ENCODE results near the gene SNCA.

Gene SNCA

DNA sequence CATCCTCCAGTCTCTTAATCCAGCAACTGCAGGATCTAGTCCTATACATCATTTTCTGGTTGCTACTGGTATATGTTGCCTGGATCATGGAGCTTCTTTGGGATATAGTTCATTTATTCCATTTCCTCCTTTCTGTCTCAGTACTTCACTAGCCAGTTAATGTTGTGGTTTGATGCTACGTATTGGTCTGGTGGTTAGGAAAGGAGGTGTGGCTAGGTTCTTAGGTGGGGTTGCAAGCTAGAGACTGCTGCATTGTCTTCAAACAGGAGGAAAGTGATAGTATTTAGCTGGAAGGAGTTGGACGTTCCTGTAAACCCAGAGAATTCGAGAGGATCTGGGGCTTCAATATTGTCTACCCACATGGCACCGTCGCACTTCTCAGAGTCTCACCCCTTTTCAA, 129.5 kb downstream of the SNCA start (continued):
- no peak for TF ChIP-seq HOXD13 (CRISPR knock-in tag; IDR thresholded peaks at IDR 0.05; ENCODE audit: borderline replicate concordance)

DNA sequence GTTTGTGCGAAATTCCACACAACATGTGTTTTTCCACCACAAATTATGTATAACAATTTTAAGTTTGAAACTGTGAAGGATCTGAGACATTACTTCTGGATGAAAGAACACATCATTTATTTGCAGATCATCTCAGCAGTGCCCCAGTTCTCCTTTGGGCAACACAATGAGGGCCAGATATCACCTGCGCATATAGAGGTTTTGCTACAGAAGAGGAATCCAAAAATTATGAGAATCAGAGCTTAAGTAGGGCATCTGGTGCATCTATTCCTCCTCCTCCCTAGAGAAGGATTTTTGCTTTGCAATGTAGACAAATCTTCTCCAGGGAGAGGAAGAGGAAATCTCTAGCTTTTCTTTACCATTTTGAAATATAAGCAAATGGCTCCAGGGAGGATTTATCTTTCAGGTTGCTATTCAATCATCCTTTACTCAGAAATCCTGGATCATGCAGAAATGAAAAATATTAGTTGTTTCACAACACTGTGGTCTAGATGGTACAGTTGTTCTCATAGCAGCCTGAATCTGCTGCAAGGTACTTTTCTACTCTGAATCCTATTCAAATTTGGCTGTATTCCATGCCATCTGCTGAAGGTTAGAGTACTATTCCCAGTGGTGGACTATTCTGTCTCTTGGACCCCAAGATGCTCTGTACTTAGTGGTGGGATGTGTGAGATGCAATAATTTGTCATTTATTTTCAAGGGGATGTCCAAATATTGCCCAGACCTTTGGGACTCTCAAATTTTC, 132.1 kb downstream of the SNCA start:
- H3K36me3 ChIP-seq (ENCODE audit: control insufficient read depth in 2 of 2, insufficient read depth in 1 of 2, low read length in 2 of 2), result no peaks in the 10 kb centered on the region
- H3K27ac ChIP-seq (ENCODE audit: extremely low read depth, low read depth, low read length), result no peak overlapping the region
- ChIA-PET POLR2A (no interaction called here), CTCF (no interaction called here)
- TF ChIP-seq ZNF16 (tag by site-specific recombination; IDR thresholded peaks at IDR 0.05; ENCODE audit: low read depth) (no peak), ZFP41 (tag by site-specific recombination; IDR thresholded peaks at IDR 0.05; ENCODE audit: borderline replicate concordance) (no peak), ZNF341 (tag by site-specific recombination; IDR thresholded peaks at IDR 0.05; ENCODE audit: low read depth) (no peak), ZNF211 (tag by site-specific recombination; IDR thresholded peaks at IDR 0.05; ENCODE audit: low read depth) (no peak), ZNF677 (tag by site-specific recombination; IDR thresholded peaks at IDR 0.05) (no peak), ZNF138 (tag by site-specific recombination; IDR thresholded peaks at IDR 0.05; ENCODE audit: borderline replicate concordance) (no peak), ZNF747 (tag by site-specific recombination; IDR thresholded peaks at IDR 0.05) (no peak), ZNF544 (tag by site-specific recombination; IDR thresholded peaks at IDR 0.05) (no peak), SETDB1 (IDR thresholded peaks at IDR 0.05; ENCODE audit: insufficient read length, low read length) (no peak), TCF7L2 (IDR thresholded peaks at IDR 0.05; ENCODE audit: borderline replicate concordance, low read depth, low read length) (no peak), KLF16 (tag by site-specific recombination; IDR thresholded peaks at IDR 0.05) (no peak)
- TF ChIP-seq, protein P1, sequence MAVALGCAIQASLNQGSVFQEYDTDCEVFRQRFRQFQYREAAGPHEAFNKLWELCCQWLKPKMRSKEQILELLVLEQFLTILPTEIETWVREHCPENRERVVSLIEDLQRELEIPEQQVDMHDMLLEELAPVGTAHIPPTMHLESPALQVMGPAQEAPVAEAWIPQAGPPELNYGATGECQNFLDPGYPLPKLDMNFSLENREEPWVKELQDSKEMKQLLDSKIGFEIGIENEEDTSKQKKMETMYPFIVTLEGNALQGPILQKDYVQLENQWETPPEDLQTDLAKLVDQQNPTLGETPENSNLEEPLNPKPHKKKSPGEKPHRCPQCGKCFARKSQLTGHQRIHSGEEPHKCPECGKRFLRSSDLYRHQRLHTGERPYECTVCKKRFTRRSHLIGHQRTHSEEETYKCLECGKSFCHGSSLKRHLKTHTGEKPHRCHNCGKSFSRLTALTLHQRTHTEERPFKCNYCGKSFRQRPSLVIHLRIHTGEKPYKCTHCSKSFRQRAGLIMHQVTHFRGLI (tag by site-specific recombination; IDR thresholded peaks at IDR 0.05), result no peak
- H3K4me1 ChIP-seq (ENCODE audit: control insufficient read depth, insufficient read depth, low read length), result no peaks in the 10 kb centered on the region
- no peaks in the 10 kb centered on the region for H3K9me3 ChIP-seq (ENCODE audit: control insufficient read depth, insufficient read depth, low read depth, low read length)
- no peak overlapping the region for H3K4me3 ChIP-seq (ENCODE audit: low read depth, low read length)

DNA sequence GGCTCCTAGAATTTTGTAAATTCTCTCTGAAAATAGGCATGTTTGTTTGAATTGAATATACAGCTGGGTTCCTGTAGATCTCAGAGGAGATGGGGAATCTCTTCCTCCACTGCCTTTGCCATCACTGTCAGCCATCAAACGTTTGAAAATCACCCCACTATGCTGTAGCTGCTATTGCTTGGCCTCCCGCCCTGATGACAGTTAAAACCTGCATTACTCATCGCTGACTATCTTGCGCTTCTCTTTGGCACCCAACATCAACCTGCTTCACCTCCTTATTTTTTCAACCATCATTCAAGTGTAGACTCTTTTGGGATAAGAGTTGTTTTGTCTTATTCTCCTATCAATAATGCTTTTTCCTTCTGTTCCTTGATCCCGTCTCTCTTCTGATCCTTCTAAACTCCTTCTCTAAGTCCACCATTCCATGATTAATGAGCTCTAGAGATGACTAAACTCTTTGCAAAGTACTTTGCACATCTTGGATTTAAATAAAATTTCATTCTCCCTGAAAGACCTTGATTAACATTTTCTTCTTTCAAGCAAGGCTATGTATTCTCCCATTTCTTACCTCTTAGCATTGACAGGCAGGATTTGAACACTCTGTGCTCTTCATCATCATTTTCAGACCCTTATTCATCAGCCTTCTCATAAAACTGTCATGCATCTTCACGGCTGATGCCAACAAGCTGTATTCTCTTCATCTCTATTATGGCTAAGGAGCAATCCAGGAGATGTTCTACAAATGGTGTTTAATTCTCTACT, 133.0 kb downstream of the SNCA start:
- Histone ChIP-seq H3K9me3 (ENCODE audit: control insufficient read depth, insufficient read depth, low read depth, low read length) (no peaks in the 10 kb centered on the region), H3K4me1 (ENCODE audit: control insufficient read depth, insufficient read depth, low read length) (no peaks in the 10 kb centered on the region), H3K4me3 (ENCODE audit: low read depth, low read length) (no peak overlapping the region), H3K27ac (ENCODE audit: extremely low read depth, low read depth, low read length) (no peak overlapping the region), H3K36me3 (ENCODE audit: control insufficient read depth in 2 of 2, insufficient read depth in 1 of 2, low read length in 2 of 2) (no peaks in the 10 kb centered on the region)
- CTCF ChIA-PET, result no interaction called here
- POLR2A ChIA-PET, result interaction anchor here (0.5 kb wide), 1 partner anchor 91 kb away, joined by 3 read pairs; no protein-coding TSS in a partner anchor
- TF ChIP-seq, protein P2, sequence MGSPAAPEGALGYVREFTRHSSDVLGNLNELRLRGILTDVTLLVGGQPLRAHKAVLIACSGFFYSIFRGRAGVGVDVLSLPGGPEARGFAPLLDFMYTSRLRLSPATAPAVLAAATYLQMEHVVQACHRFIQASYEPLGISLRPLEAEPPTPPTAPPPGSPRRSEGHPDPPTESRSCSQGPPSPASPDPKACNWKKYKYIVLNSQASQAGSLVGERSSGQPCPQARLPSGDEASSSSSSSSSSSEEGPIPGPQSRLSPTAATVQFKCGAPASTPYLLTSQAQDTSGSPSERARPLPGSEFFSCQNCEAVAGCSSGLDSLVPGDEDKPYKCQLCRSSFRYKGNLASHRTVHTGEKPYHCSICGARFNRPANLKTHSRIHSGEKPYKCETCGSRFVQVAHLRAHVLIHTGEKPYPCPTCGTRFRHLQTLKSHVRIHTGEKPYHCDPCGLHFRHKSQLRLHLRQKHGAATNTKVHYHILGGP (tag by site-specific recombination; IDR thresholded peaks at IDR 0.05), result no peak
- TF ChIP-seq, protein P3, sequence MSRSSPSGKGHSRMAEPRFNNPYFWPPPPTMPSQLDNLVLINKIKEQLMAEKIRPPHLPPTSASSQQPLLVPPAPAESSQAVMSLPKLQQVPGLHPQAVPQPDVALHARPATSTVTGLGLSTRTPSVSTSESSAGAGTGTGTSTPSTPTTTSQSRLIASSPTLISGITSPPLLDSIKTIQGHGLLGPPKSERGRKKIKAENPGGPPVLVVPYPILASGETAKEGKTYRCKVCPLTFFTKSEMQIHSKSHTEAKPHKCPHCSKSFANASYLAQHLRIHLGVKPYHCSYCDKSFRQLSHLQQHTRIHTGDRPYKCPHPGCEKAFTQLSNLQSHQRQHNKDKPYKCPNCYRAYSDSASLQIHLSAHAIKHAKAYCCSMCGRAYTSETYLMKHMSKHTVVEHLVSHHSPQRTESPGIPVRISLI (tag by site-specific recombination; IDR thresholded peaks at IDR 0.05), result no peak
- TF ChIP-seq ZIC2 (tag by site-specific recombination; IDR thresholded peaks at IDR 0.05), result no peak
- TF ChIP-seq ZFP3 (tag by site-specific recombination; IDR thresholded peaks at IDR 0.05; ENCODE audit: low read depth), result no peak
- no peak for TF ChIP-seq ZNF596 (tag by site-specific recombination; IDR thresholded peaks at IDR 0.05)
- TF ChIP-seq, protein P4, sequence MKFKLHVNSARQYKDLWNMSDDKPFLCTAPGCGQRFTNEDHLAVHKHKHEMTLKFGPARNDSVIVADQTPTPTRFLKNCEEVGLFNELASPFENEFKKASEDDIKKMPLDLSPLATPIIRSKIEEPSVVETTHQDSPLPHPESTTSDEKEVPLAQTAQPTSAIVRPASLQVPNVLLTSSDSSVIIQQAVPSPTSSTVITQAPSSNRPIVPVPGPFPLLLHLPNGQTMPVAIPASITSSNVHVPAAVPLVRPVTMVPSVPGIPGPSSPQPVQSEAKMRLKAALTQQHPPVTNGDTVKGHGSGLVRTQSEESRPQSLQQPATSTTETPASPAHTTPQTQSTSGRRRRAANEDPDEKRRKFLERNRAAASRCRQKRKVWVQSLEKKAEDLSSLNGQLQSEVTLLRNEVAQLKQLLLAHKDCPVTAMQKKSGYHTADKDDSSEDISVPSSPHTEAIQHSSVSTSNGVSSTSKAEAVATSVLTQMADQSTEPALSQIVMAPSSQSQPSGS (tag by site-specific recombination; IDR thresholded peaks at IDR 0.05; ENCODE audit: low read depth), result no peak
- no peak for TF ChIP-seq PRDM1 (tag by site-specific recombination; IDR thresholded peaks at IDR 0.05)
- no peak for TF ChIP-seq ZNF624 (tag by site-specific recombination; IDR thresholded peaks at IDR 0.05)
- TF ChIP-seq, protein P5, sequence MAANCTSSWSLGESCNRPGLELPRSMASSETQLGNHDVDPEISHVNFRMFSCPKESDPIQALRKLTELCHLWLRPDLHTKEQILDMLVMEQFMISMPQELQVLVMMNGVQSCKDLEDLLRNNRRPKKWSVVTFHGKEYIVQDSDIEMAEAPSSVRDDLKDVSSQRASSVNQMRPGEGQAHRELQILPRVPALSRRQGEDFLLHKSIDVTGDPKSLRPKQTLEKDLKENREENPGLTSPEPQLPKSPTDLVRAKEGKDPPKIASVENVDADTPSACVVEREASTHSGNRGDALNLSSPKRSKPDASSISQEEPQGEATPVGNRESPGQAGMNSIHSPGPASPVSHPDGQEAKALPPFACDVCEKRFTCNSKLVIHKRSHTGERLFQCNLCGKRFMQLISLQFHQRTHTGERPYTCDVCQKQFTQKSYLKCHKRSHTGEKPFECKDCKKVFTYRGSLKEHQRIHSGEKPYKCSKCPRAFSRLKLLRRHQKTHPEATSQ (tag by site-specific recombination; IDR thresholded peaks at IDR 0.05), result no peak
- no peak for TF ChIP-seq ZNF19 (tag by site-specific recombination; IDR thresholded peaks at IDR 0.05; ENCODE audit: low read depth)
- TF ChIP-seq ZNF2 (tag by site-specific recombination; IDR thresholded peaks at IDR 0.05), result no peak
- TF ChIP-seq ZNF157 (tag by site-specific recombination; IDR thresholded peaks at IDR 0.05), result no peak
- no peak for TF ChIP-seq SALL2 (tag by site-specific recombination; IDR thresholded peaks at IDR 0.05; ENCODE audit: borderline replicate concordance)
- TF ChIP-seq TCF7L2 (IDR thresholded peaks at IDR 0.05; ENCODE audit: borderline replicate concordance, low read depth, low read length), result no peak

Measured in HEK293 (cell line).